Ectodermal cell (in vitro differentiated cells): ENCODE data around the gene ZNRF3.

ENCODE experiments used
- H3K27ac ChIP-seq: 2 replicates; pipeline ENCODE4 v1.7.0; 2013; ENCODE audit warnings: mild to moderate bottlenecking, low read depth, low read length; ENCODE audit not compliant: insufficient read depth, poor library complexity, severe bottlenecking
- H3K27me3 ChIP-seq: 2 replicates; pipeline ENCODE4 v1.7.0; 2013; ENCODE audit warnings: mild to moderate bottlenecking, low read length; ENCODE audit not compliant: insufficient read depth, control insufficient read depth, poor library complexity, severe bottlenecking
- H3K36me3 ChIP-seq: one replicate; pipeline ENCODE4 v1.7.0; 2013; ENCODE audit warnings: low read length; ENCODE audit not compliant: control insufficient read depth, insufficient read depth
- H3K4me1 ChIP-seq: one replicate; pipeline ENCODE4 v1.7.0; 2013; ENCODE audit warnings: low read length; ENCODE audit not compliant: control insufficient read depth, insufficient read depth
- H3K4me3 ChIP-seq: 2 replicates; pipeline ENCODE4 v1.7.0; 2013; ENCODE audit warnings: low read depth, low read length, control low read depth; ENCODE audit not compliant: insufficient read depth
- H3K9me3 ChIP-seq: 2 replicates; pipeline ENCODE4 v1.7.0; 2013; ENCODE audit warnings: mild to moderate bottlenecking, low read length, moderate library complexity; ENCODE audit not compliant: control insufficient read depth
- WGBS, 2 experiments: methylation state at CpG; one replicate each; pipeline ENCODE4 v1.1.7; 2013; ENCODE audit warnings: missing lambda C conversion rate in 2 of 2; 5-methylcytosine and 5-hydroxymethylcytosine counted together

The ZNRF3 gene

DNA sequence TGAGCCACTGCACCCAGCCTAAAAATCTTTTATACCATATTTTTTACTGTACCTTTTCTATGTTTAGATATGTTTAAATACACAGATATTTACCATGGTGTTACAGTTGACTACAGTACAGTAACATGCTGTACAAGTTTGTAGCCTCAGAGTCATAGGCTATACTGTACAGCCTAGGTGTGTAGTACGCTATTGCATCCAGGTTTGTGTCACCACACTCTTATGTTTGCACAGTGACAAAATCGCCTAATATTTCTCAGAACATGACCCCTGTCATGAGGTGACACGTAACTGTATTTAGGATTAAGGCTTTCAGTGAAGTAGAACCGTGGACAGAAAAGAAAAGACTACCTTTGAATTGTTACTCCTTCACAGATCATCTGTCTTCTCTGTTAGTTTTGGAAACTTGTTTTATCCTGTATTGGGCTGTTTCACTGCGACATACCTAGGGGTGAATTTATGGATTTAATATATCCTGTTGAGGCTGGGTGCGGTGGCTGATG lies 83.8 kb downstream of the ZNRF3 start:
- H3K9me3 ChIP-seq: no peaks in the 10 kb centered on the region
- no peaks in the 10 kb centered on the region for H3K36me3 ChIP-seq
- no peak overlapping the region for H3K27ac ChIP-seq
- no peak overlapping the region for H3K4me3 ChIP-seq
- peaks cover 28% of the 10 kb centered on the region for H3K4me1 ChIP-seq
- WGBS, 2 experiments: 94 to 97% methylated on average over 6 of the region's 6 CpGs
- H3K27me3 ChIP-seq: no peaks in the 10 kb centered on the region

DNA sequence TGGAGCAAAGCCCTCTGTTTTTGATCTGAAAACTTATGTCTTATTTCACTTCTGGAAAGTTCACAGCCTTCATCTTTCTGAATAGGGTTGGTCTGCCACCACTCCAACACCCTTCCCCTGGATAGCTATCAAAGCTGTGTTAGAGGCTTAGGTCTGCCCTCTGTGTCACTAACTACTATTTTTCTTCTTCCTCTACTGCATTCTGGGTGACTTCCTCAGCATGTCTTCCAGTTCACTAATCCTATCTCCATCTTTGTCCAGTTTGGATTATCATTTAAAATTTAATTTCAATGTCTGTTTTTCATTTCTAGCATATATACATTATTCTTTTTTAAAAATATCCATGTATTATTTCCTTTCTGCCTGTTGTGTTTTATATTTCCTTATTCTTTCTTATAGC lies 84.6 kb downstream of the ZNRF3 start:
- Histone ChIP-seq H3K4me3 (no peak overlapping the region), H3K9me3 (no peaks in the 10 kb centered on the region), H3K27ac (no peak overlapping the region), H3K36me3 (no peaks in the 10 kb centered on the region), H3K4me1 (peaks cover 21% of the 10 kb centered on the region), H3K27me3 (no peaks in the 10 kb centered on the region)

DNA sequence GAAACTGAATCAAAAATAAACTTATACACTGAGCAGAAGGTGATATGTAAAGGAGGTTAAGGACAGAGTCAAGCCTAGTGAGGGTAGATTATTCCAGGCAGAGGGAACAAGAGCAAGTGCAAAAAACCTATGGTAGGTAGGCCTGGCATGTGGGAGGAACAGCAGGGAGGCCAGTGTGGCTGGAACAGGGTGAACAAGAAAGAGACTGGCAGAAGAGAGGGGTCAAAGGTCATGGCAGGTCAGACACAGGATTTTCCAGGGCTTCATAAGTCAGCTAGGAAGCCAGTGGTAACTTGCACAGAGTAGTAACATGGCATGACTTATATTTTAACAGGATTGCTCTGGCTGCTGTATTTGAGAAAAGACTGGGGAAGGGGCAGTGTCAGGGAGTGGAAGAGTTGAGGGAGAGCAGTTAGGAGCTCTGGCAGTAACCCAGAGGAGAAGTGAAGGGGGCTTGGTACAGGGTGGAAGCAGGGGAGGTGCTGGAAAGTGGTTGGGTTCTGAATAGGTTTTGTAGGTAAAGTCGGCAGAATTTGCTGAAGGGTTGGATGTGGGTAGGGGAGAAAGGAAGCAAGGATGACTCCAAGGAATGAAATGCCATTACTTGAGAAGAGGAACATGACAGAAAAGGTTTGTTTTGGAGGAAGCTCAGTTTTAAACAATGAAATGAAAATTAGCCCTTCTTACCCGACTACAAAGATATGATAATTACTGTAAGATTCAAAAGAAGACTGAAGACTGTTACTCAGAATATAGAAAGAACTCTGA lies 86.2 kb downstream of the ZNRF3 start:
- Histone ChIP-seq H3K4me1 (peaks cover 11% of the 10 kb centered on the region), H3K36me3 (no peaks in the 10 kb centered on the region), H3K9me3 (no peaks in the 10 kb centered on the region), H3K4me3 (no peak overlapping the region), H3K27me3 (no peaks in the 10 kb centered on the region), H3K27ac (peak overlapping the region; percentile 45)
- 85% methylated on average over 1 to 2 of the region's 2 CpGs for WGBS, 2 experiments

- H3K36me3 ChIP-seq: no peaks in the 10 kb centered on the region
- H3K4me1 ChIP-seq: peaks cover 32% of the 10 kb centered on the region
- no peaks in the 10 kb centered on the region for H3K9me3 ChIP-seq
- no peak overlapping the region for H3K27ac ChIP-seq
- 86 to 94% methylated on average over 3 of the region's 3 CpGs for WGBS, 2 experiments
- H3K27me3 ChIP-seq: no peaks in the 10 kb centered on the region
- H3K4me3 ChIP-seq: no peak overlapping the region
These were observed 90.0 kb downstream of the ZNRF3 start for GRCh38 chr22:28973352-28973751.

GRCh38 chr22:28977060-28977459 lies 93.7 kb downstream of the ZNRF3 start:
- H3K27me3 ChIP-seq: no peaks in the 10 kb centered on the region
- H3K4me3 ChIP-seq: no peak overlapping the region
- 27 to 28% methylated on average over 4 of the region's 4 CpGs for WGBS, 2 experiments
- H3K9me3 ChIP-seq: no peaks in the 10 kb centered on the region
- H3K4me1 ChIP-seq: peaks cover 42% of the 10 kb centered on the region
- H3K36me3 ChIP-seq: no peaks in the 10 kb centered on the region
- H3K27ac ChIP-seq: peak overlapping the region; percentile 65

GRCh38 chr22:28977481-28977971 lies 94.2 kb downstream of the ZNRF3 start:
- 74 to 75% methylated on average over 4 to 5 of the region's 5 CpGs for WGBS, 2 experiments

GRCh38 chr22:28978158-28978557 lies 94.8 kb downstream of the ZNRF3 start:
- Histone ChIP-seq H3K4me1 (peaks cover 53% of the 10 kb centered on the region), H3K4me3 (no peak overlapping the region), H3K27ac (no peak overlapping the region), H3K36me3 (no peaks in the 10 kb centered on the region), H3K27me3 (no peaks in the 10 kb centered on the region), H3K9me3 (no peaks in the 10 kb centered on the region)
- 82 to 85% methylated on average over 6 of the region's 6 CpGs for WGBS, 2 experiments

More at GRCh38 chr22:28977481-28977971, 94.2 kb downstream of the ZNRF3 start:
- no peak overlapping the region for H3K4me3 ChIP-seq
- no peaks in the 10 kb centered on the region for H3K36me3 ChIP-seq
- H3K9me3 ChIP-seq: no peaks in the 10 kb centered on the region
- no peaks in the 10 kb centered on the region for H3K27me3 ChIP-seq
- H3K27ac ChIP-seq: peak overlapping the region; percentile 65
- peaks cover 46% of the 10 kb centered on the region for H3K4me1 ChIP-seq

DNA sequence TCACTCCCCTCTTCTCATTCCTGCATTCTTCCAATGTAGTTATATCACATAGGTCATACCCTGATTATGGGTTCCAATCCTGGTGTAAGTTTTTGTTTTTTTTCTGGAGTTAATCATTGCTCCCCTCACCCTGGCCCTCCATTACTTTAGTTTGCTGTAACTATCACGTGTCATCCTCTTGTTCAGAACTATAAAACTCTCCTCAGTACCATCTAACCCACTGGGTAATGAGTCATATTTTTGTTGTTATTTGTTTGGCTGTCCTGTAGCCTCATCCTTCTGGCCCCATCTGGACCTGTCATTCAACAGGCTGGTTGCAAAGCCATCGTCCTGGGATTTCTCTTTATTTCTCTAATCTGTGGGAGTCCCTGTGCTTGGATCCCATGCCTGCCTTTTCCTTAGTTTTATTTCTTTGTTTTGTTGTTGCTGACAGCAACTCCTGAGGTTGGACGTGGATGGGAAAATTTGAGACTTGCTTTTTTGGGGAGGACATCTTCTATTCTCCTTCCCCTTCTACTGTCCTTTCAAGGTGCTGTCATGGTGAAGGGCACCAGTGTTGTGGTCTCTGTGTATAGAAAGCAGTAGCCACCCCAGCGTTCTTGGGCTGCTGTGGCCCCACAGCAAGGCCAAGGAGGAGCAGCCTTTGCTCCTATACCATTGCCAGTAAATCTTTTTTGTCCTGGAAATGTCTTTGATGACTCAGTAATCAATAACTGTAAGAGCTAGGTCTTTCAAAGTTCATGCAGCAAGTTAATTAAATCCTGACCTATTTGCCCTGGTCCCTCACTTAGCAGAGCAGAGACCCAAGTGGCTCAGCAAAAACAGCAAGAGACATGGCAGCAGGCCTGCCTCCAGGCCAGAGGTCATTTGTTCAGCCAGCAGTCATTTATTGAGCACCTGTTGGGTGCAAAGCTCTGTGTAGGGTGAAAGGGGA lies 95.8 kb downstream of the ZNRF3 start:
- Histone ChIP-seq H3K4me1 (peaks cover 60% of the 10 kb centered on the region), H3K27ac (peak overlapping the region; percentile 45), H3K4me3 (peak overlapping the region; percentile 4), H3K36me3 (no peaks in the 10 kb centered on the region), H3K27me3 (no peaks in the 10 kb centered on the region), H3K9me3 (no peaks in the 10 kb centered on the region)
- WGBS, 2 experiments: 75 to 80% methylated on average over 2 to 4 of the region's 4 CpGs

DNA sequence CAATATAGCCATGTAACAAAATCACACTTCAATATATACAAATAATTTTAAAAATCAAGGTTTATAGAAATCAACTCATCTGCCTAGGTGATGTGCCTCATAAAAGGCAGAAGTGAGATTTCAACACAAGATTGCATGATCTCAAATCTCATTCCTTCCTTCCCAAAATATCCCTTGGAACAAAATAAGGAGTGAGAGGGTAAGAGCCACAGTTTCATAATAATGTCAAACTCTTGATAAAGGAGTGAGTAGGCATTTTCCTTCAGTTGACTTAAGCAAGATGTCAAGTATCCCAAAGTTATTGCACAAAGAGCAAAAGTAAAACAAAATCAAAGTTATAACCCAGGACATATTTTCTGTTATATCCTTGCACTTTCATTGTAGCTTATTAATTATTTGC lies 97.0 kb downstream of the ZNRF3 start:
- Histone ChIP-seq H3K27ac (no peak overlapping the region), H3K9me3 (no peaks in the 10 kb centered on the region), H3K27me3 (no peaks in the 10 kb centered on the region), H3K4me1 (peaks cover 60% of the 10 kb centered on the region), H3K36me3 (no peaks in the 10 kb centered on the region), H3K4me3 (no peak overlapping the region)
